PC-9 (cell line): ENCODE data around the gene PTH1R.

Source experiments
- CTCF ChIP-seq: fragments of 200-600 bp; sonication (generic); conservative IDR thresholded peaks from 2 replicates; pipeline ENCODE4 v1.6.1; 2017; ENCODE audit warnings: mixed run types, antibody characterized with exemption, mild to moderate bottlenecking, moderate library complexity
- EZH2 ChIP-seq: fragments of 200-600 bp; sonication (generic); IDR thresholded peaks from 2 replicates; pipeline ENCODE4 v1.8.0; 2017; ENCODE audit warnings: antibody characterized with exemption, low read depth

GRCh38 chr3:46835054-46835453, 42.5 kb upstream of the PTH1R start:
- TF ChIP-seq CTCF (no peak), EZH2 (no peak)
